ENCODE measurements around the gene USP15.

Gene USP15

GRCh38 chr12:62258941-62259630, 1.1 kb upstream of the USP15 start:
- DNase-seq, result no peak

DNA sequence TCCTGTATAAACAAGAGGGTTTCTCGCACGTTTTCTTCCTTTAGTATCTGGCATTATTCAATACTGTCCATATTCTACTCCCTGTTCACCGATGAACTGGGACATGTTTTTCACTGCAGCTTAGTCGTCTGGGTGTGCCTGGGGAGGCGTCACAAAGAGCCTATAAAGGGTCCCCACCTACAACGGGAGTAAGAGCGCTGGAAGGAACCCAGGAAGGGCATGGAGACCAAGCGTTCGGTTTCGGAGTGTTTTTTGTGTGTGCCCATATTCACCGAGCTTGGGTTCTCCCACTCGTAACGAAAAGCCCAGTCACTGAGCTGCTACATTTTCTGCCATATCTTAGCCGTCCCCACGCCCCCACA, 592 bp upstream of the USP15 start:
- no peak for DNase-seq

DNA sequence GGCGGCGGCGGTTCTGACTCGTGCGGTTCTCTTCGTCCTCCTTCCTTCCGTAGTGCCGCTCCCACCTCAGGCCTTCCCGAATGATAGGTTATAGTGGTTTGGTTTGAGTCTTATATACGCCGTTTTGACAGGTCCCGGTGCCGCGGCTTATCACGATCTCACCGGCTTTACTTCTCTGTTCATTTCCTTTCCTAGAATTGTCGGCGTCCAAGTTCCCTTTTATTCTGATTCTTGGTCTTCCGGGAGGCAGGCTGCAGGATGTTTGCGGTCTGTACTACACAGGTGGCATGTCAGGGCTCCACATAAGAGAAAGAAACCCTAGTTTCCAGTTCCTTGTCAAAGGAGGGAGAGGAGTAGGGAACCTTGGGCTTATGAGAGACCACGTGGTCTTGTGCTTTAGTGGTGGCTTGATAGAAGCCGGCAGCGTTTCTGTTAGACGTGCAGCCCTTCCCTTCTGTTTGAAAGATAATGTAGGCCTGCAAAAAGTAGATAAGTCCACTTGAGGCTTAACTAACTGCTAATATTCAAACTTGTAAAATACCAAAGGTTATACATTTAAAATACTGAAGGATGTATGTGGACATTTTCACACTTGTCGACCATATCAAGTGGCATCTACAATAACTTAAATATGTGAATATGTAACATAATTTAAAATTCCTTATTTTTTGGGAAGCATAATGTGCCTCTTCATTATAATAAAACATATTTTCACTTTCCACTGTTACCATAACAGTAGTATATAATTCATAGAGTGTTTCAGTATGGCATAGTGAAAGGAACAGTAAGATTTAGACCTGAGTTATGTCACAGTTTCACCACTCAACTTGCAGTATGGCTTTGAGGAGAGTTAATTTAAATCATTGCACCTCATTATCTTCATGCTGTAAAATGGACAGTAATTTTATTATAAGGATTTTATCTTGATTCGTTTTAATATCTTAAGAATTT, 804 bp downstream of the USP15 start:
- DNase-seq, result no peak

GRCh38 chr12:62261876-62262517, 1.8 kb downstream of the USP15 start:
- no peak for DNase-seq

GRCh38 chr12:62263232-62263631, 3.0 kb downstream of the USP15 start:
- DNase-seq, result no peak

DNA sequence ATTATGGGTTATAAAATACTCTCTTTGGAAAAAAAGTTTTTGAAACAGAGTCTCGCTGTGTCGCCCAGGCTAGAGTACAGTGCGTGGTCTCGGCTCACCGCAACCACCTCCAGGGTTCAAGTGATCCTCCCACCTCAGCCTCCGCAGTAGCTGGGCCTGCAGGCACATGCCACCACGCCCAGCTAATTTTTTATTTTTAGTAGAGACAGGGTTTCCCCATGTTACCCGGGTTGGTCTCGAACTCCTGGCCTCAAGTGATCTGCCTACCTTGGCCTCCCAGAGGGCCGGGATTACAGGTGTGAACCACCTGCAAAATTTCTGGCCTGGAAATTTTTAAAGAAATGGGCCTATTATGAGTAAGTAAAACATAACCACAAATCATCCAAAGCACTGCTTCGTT, 3.8 kb downstream of the USP15 start:
- DNase-seq, result no peak

DNA sequence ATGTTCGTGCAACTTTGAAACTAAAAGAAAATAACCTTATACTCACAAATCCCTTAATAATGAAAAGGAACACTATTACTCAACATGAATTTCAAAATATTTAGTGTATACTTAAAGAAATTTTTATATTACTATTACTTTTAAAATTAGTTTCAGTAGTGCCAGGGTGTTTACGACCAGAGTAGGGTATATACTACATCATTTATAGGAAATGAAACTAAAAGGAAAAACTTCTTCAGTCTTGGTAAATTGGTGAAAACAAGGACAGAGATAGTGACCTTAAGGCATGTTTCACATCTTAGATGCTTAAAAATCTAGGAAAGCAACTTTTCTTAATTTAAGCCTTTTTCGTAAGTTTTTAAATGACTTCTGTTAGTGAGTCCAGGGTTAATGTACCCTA, 4.5 kb downstream of the USP15 start:
- DNase-seq, result no peak

DNA sequence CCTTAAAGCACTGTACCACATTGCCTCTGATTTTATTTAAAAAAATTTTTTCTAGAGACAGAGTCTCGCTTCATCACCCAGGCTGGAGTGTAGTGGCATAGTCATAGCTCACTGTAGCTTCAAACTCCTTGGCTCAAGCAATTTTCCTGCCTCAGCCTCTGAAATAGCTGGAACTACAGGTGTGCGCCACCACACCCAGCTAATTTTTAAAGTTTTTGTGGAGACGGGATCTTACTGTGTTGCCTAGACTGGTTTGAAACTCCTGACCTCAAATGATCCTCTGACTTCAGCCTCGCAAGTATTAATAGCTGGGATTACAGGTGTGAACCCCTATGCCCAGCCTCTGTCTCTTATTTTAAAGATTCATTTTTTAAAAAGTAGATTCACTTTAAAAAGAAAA, 5.3 kb downstream of the USP15 start:
- no peak for DNase-seq

DNA sequence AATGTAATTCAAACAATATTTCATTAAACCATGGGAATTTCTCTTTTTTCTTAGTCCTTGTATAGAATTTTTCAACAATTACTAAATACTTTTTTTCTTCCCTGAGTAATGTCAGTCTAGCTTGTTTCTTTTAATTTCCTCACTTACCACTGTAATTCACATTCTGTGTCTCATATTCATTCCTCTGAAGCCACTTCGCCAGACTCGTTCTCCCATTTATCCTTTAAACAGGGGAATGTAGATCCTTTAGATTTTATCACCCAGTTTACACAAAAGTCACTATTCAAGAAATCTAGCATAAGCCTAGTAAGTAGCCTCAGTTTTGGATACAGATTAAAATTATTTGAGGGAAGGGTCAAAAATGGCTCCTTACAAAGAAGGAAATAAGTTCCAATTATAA, 6.8 kb downstream of the USP15 start:
- DNase-seq, result no peak

DNA sequence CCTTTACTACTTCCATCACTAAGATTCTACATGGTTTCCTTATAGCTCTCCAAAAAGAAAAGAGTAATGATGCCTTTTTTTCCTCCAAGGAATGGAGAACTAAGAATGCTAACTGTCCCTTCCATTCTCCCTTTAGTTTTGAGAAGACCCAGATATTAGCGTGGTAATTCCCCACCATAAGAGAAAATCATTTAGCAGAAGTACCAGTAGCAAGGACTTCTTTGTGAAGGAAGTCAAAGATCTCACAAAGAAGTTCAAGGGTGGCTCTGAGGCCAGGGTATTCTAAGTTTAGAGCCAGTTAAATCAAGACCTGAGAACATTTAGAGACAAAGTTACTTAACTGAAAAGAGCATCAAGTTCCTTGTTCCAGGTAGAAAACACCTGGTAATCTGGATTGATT, 7.3 kb downstream of the USP15 start:
- no peak for DNase-seq

DNA sequence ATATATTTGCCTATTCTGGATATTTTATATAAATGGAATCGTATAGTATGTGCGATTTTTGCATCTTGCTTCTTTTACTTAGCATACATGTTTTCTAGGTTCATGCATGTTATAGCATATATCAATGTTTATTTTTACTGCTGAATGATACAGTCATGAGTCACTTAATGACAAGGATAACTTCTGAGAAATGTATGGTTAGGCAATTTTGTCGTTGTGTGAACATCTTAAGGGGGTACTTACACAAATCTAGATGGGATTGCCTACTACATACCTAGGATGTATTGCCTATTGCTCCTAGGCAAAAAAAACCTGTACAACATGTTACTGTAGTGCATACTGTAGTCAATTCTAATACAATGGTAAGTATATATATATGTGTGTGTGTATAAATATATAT, 8.8 kb downstream of the USP15 start:
- no peak for DNase-seq

GRCh38 chr12:62269464-62270228, 9.4 kb downstream of the USP15 start:
- DNase-seq, result no peak

DNA sequence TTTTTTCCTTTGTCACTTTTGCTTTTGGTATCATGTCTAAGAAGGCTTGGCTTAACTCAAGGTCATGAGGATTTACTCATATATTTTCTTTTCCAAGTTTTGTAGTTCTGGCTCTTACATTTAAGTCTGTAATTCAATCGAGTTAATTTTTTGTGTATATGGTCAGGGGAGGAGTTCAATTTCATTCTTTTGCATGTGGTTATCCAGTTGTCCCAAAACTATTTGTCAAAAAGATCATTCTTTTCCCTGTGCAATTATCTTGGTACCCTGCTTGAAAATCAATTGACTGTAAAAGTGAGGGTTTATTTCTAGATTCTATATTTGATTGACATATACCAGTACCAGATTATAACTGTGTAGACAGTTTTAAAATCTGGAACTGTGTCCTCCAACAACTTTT, 10.2 kb downstream of the USP15 start:
- DNase-seq, result no peak

DNA sequence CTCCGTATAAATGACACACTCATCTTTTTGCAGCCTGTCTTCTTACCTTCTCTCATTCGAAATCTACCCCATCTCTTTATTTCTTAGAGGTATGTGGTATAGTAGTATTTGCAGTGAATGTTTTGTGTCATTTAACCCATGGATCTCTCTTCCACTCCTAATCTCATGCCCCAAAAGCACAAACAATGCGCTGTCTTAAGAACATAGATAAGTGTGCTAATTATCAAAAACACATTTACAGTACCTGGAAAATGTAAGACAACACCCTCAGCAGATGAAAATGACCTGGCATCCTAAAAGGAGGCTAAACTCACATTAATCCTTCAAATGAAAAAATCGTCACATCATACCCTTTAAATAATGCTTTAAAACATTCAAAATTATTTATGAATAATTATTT, 10.7 kb downstream of the USP15 start:
- no peak for DNase-seq

DNA sequence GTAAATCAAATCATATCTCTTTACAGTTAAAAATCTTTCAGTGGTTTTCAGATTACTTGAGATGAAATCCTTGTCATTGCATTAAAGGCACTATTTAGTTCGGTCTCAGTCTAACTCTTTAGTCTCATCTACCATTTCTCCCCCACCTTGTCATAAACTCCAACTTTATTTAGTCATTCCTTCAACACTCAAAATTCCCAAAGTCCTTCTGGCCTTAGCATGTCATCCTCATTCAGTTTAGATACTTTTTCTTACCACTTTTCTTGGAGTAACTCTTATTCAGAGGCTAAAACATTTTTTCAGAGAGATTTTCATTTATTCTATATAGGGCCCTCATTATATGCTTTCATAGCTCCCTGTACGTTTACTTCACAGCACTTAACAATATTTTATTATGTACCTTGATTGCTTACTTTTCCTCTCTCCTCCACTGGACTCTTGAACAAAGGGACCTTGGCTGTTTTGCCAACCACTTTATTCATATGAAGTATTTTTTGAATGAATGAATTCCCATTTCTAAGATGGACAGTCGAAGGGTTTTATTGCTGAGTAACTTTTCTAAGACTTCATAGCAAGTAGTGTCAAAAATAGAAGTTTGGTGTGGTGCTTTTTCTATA, 12.8 kb downstream of the USP15 start:
- no peak for DNase-seq

GRCh38 chr12:62273724-62274380, 13.6 kb downstream of the USP15 start:
- no peak for DNase-seq

GRCh38 chr12:62278022-62278421, 17.8 kb downstream of the USP15 start:
- no peak for DNase-seq

- DNase-seq, result no peak
Measured at GRCh38 chr12:62279058-62279457, 18.9 kb downstream of the USP15 start.

DNA sequence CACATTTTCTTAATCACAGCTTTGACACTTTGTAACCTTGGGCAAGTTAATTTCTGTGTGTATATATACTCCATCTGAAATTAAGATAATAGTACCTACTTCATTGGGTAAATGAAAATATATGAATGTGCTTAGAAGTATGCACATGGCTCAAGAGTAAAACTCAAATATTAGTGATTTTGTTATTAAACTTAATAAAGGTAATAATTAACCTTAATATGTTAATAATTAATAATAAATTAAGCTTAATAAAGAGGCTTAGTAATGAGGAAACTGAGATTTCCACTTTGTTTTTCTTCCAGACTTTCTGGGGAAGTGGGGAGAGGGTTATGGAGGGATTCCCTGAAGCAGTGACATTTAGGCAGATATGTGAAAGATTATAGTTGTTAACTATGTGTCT, 19.8 kb downstream of the USP15 start:
- no peak for DNase-seq

DNA sequence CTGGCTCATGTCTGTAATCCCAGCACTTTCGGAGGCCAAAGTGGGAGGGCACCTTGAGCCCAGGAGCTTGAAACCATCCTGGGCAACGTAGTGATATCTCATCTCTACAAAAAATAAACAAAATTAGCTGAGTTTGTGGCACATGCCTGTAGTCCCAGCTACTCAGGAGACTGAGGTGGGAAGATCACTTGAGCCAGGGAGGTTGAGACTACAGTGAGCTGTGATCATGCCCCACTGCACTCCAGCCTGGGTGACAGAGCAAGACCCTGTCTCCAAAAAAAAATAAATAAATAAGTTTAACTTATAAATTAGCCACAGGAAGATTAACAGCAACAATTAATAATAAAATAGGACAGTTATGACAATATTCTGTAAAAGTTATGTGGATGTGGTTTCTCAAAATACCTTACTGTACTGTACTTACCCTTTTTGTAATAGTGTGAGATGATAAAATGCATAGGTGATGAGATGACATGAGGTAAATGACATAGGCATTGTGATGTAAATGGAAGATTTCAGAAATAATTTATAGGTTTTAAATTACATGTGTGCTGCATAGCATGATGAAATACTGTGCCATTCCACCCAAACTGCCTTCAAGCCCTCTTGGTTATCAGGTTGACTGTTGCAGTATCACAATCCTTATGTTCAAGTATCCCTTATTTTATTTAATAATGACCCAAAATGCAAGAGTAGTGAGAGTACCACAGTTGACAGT, 22.0 kb downstream of the USP15 start:
- DNase-seq, result no peak

- DNase-seq, result no peak
Measured at GRCh38 chr12:62284749-62285148, 24.5 kb downstream of the USP15 start.

All from right forelimb (tissue), 1 donor.